CD4-positive, alpha-beta memory T cell (primary cell): ENCODE measurements around the gene HDGFL2. TPM values are rescaled to one million over a fixed set of nuclear protein-coding genes. Genes with fewer than 3 reads are reported as not detected.
A peak's percentile ranks its signal among the peaks of the same experiment; 100 is the strongest.

ENCODE experiments used
- CTCF ChIA-PET: fragments of 350-600 bp; sonication (Branson Sonifier 250); formaldehyde crosslinking; loops from one replicate; lab custom pipeline; 2021; ENCODE audit warnings: inconsistent platforms; ENCODE audit not compliant: partially characterized antibody; lab: Charles Lee
- POLR2A ChIA-PET: fragments of 350-600 bp; sonication (Branson Sonifier 250); formaldehyde crosslinking; loops from one replicate; lab custom pipeline; 2021; ENCODE audit not compliant: partially characterized antibody; lab: Charles Lee
- DNase-seq, 5 donors: peaks; one replicate each; pipeline versions ENCODE4 v3.0.0 to v3.0.0-alpha.2; 2020 to 2022; ENCODE audit warnings: mixed read lengths in 1 of 5
- H3K27ac ChIP-seq: one replicate; pipeline ENCODE4 v1.7.0; 2013; ENCODE audit warnings: low read depth, low read length
- H3K27me3 ChIP-seq: 2 replicates; pipeline ENCODE4 v1.7.0; 2013; ENCODE audit warnings: mild to moderate bottlenecking, low read length, moderate library complexity; ENCODE audit not compliant: insufficient read depth
- H3K36me3 ChIP-seq: 2 replicates; pipeline ENCODE4 v1.7.0; 2013; ENCODE audit warnings: mild to moderate bottlenecking, low read length, moderate library complexity; ENCODE audit not compliant: insufficient read depth
- H3K4me1 ChIP-seq: 2 replicates; pipeline ENCODE4 v1.7.0; 2013; ENCODE audit warnings: mild to moderate bottlenecking, low read length, moderate library complexity; ENCODE audit not compliant: insufficient read depth
- H3K4me3 ChIP-seq, 2 donors: one replicate each; pipeline ENCODE4 v1.7.0; 2013; ENCODE audit warnings: low read length in 2 of 2, mild to moderate bottlenecking in 1 of 2
- H3K9me3 ChIP-seq, 2 donors: one replicate each; pipeline ENCODE4 v1.7.0; 2013; ENCODE audit warnings: low read length in 2 of 2, control low read depth in 1 of 2; ENCODE audit not compliant: control insufficient read depth in 1 of 2
- H3K27ac Mint-ChIP-seq, 7 donors: one replicate each; pipeline ENCODE4 v1.8.0; 2020 to 2021; ENCODE audit warnings: mixed read lengths in 7 of 7, mild to moderate bottlenecking in 6 of 7, inconsistent platforms in 3 of 7, moderate library complexity in 3 of 7
- H3K27me3 Mint-ChIP-seq, 2 donors: one replicate each; pipeline ENCODE4 v1.8.0; 2020 to 2021; ENCODE audit warnings: mixed read lengths in 2 of 2
- H3K36me3 Mint-ChIP-seq, 2 donors: one replicate each; pipeline ENCODE4 v1.8.0; 2020 to 2021; ENCODE audit warnings: mixed read lengths in 2 of 2, inconsistent platforms in 1 of 2, mild to moderate bottlenecking in 1 of 2
- H3K4me1 Mint-ChIP-seq, 4 donors: one replicate each; pipeline ENCODE4 v1.8.0; 2020 to 2021; ENCODE audit warnings: mixed read lengths in 4 of 4, mild to moderate bottlenecking in 1 of 4
- H3K4me3 Mint-ChIP-seq, 8 donors: one replicate each; pipeline ENCODE4 v1.8.0; 2020 to 2021; ENCODE audit warnings: mixed read lengths in 8 of 8, mild to moderate bottlenecking in 7 of 8, moderate library complexity in 6 of 8, inconsistent platforms in 3 of 8
- H3K9me3 Mint-ChIP-seq, 8 donors: one replicate each; pipeline ENCODE4 v1.8.0; 2020 to 2021; ENCODE audit warnings: mixed read lengths in 8 of 8, mild to moderate bottlenecking in 5 of 8, inconsistent platforms in 3 of 8, moderate library complexity in 1 of 8
- intact Hi-C: fragments of 100-400 bp; cut with micrococcal nuclease; formaldehyde crosslinking; loops from one replicate; pipeline ENCODE4 v1.15.1; 2023
- polyA plus RNA-seq, 2 donors: library from polyadenylated mRNA; unstranded; fragments of 300-500 nt; fragmentation: Illumina TruSeq; gene quantifications; one replicate each; pipeline ENCODE4 v1.2.3, GENCODE V29; 2021
- total RNA-seq, 2 experiments: library from RNA; stranded (reverse); gene quantifications; one replicate each; pipeline ENCODE4 v1.2.3, GENCODE V29; 2021

The HDGFL2 gene
- total and polyA plus RNA-seq, 4 experiments from 2014 or later = 3.5 to 39.7 (median 31.3) TPM

GRCh38 chr19:4487572-4487971 lies 15.5 kb downstream of the HDGFL2 start:
- H3K27me3 Mint-ChIP-seq = no peaks in the 10 kb centered on the region
- H3K4me3 Mint-ChIP-seq = no peak overlapping the region
- no peak for DNase-seq
- H3K27ac ChIP-seq = no peak overlapping the region
- intact Hi-C loops = no loop called here
- H3K27ac Mint-ChIP-seq = peak overlapping the region in 1 of 7 donors; percentile 24
- H3K9me3 Mint-ChIP-seq = no peaks in the 10 kb centered on the region
- peaks cover 19 to 28% of the 10 kb centered on the region in 2 donors for H3K36me3 Mint-ChIP-seq
- POLR2A ChIA-PET = no interaction called here
- no peaks in the 10 kb centered on the region for H3K4me1 ChIP-seq
- H3K4me3 ChIP-seq = no peak overlapping the region
- peaks cover 7% of the 10 kb centered on the region for H3K36me3 ChIP-seq
- H3K27me3 ChIP-seq = no peaks in the 10 kb centered on the region
- H3K9me3 ChIP-seq = no peaks in the 10 kb centered on the region
- peaks cover 0 to 4% (median 1%) of the 10 kb centered on the region in 4 donors for H3K4me1 Mint-ChIP-seq
- CTCF ChIA-PET = no interaction called here

DNA sequence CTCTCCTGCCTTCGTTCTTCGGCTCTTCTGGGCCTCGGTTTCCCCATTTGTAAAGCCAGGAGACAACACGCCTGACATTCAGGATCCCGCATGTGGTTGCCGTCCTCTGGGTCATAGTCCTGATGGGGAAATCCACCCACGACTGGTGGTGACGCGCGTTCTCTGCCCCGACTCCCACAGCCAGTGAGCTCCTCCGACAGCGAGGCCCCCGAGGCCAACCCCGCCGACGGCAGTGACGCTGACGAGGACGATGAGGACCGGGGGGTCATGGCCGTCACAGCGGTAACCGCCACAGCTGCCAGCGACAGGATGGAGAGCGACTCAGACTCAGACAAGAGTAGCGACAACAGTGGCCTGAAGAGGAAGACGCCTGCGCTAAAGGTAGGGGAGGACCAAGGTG lies 16.4 kb downstream of the HDGFL2 start:
- ChIA-PET CTCF (no interaction called here), POLR2A (no interaction called here)
- no peaks in the 10 kb centered on the region for H3K9me3 ChIP-seq
- H3K27me3 ChIP-seq = no peaks in the 10 kb centered on the region
- no peak overlapping the region for H3K27ac Mint-ChIP-seq
- no peak overlapping the region for H3K4me3 Mint-ChIP-seq
- intact Hi-C loops = no loop called here
- DNase-seq = no peak
- no peak overlapping the region for H3K4me3 ChIP-seq
- peaks cover 0 to 4% (median 1%) of the 10 kb centered on the region in 4 donors for H3K4me1 Mint-ChIP-seq
- no peaks in the 10 kb centered on the region for H3K27me3 Mint-ChIP-seq
- H3K4me1 ChIP-seq = no peaks in the 10 kb centered on the region
- H3K36me3 ChIP-seq = peaks cover 14% of the 10 kb centered on the region
- no peaks in the 10 kb centered on the region for H3K9me3 Mint-ChIP-seq
- H3K27ac ChIP-seq = no peak overlapping the region
- peaks cover 18 to 26% of the 10 kb centered on the region in 2 donors for H3K36me3 Mint-ChIP-seq

- H3K4me3 ChIP-seq = no peak overlapping the region
- no peaks in the 10 kb centered on the region for H3K4me1 Mint-ChIP-seq
- ChIA-PET POLR2A (interaction anchor here (1.0 kb wide), 1 partner anchor 18 kb away, joined by 3 read pairs; no protein-coding TSS in a partner anchor), CTCF (no interaction called here)
- H3K9me3 Mint-ChIP-seq = no peaks in the 10 kb centered on the region
- no peak overlapping the region for H3K27ac ChIP-seq
- H3K4me3 Mint-ChIP-seq = no peak overlapping the region
- no peaks in the 10 kb centered on the region for H3K27me3 ChIP-seq
- H3K36me3 ChIP-seq = peaks cover 16% of the 10 kb centered on the region
- intact Hi-C loops = no loop called here
- no peaks in the 10 kb centered on the region for H3K9me3 ChIP-seq
- no peak overlapping the region for H3K27ac Mint-ChIP-seq
- H3K27me3 Mint-ChIP-seq = no peaks in the 10 kb centered on the region
- peaks cover 11 to 29% of the 10 kb centered on the region in 2 donors for H3K36me3 Mint-ChIP-seq
- no peaks in the 10 kb centered on the region for H3K4me1 ChIP-seq
- DNase-seq = no peak
These were observed 19.3 kb downstream of the HDGFL2 start for GRCh38 chr19:4491446-4491845.

DNA sequence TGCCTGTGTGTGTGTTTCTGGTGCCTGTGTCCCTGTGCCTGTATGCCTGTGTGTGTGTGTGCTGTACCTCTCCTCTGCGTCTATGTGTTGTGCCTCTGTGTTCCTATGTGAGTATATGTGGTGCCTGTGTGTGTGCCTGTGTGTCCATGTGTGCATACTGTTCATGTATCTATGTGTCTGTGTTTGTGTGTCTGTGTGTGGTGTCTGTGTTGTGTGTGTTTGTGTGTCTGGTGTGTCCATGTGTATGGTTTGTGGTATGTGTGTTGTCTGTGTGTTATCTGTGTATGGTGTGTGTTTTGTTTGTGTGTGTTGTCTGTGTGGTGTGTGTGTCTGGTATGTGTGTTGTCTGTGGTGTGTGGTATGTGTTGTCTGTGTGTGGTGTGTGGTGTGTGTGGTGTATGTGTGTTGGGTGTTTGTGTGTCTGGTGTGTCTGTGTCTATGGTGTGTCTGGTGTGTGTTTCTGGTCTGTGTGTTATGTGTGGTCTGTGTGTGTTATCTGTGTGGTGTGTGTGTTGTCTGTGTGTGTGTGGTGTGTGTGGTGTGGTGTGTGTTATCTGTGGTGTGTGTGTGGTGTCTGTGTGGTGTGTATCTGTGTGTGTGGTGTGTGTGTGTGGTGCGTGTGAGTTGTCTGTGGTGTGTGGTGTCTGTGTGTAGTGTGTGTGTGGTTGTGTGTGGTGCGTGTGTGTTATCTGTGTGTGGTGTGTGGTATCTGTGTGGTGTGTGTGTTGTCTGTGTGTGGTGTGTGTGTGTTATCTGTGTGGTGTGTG lies 20.4 kb downstream of the HDGFL2 start:
- H3K4me1 Mint-ChIP-seq = no peaks in the 10 kb centered on the region
- Histone ChIP-seq H3K27ac (no peak overlapping the region), H3K9me3 (no peaks in the 10 kb centered on the region), H3K36me3 (peaks cover 16% of the 10 kb centered on the region), H3K27me3 (no peaks in the 10 kb centered on the region), H3K4me1 (no peaks in the 10 kb centered on the region), H3K4me3 (no peak overlapping the region)
- H3K4me3 Mint-ChIP-seq = no peak overlapping the region
- no peak for DNase-seq
- H3K27me3 Mint-ChIP-seq = no peaks in the 10 kb centered on the region
- intact Hi-C loops = no loop called here
- POLR2A ChIA-PET = no interaction called here
- no peaks in the 10 kb centered on the region for H3K9me3 Mint-ChIP-seq
- H3K27ac Mint-ChIP-seq = no peak overlapping the region
- peaks cover 8 to 25% of the 10 kb centered on the region in 2 donors for H3K36me3 Mint-ChIP-seq
- CTCF ChIA-PET = no interaction called here

- Mint-ChIP-seq H3K27ac (no peak overlapping the region), H3K36me3 (peaks cover 8 to 25% of the 10 kb centered on the region in 2 donors), H3K4me3 (no peak overlapping the region), H3K4me1 (no peaks in the 10 kb centered on the region), H3K9me3 (no peaks in the 10 kb centered on the region), H3K27me3 (no peaks in the 10 kb centered on the region)
- Histone ChIP-seq H3K4me1 (no peaks in the 10 kb centered on the region), H3K27ac (no peak overlapping the region), H3K9me3 (no peaks in the 10 kb centered on the region), H3K4me3 (no peak overlapping the region), H3K36me3 (peaks cover 18% of the 10 kb centered on the region), H3K27me3 (no peaks in the 10 kb centered on the region)
- ChIA-PET POLR2A (no interaction called here), CTCF (no interaction called here)
- intact Hi-C loops = no loop called here
- DNase-seq = no peak
These were observed 21.2 kb downstream of the HDGFL2 start for GRCh38 chr19:4493104-4493928.

DNA sequence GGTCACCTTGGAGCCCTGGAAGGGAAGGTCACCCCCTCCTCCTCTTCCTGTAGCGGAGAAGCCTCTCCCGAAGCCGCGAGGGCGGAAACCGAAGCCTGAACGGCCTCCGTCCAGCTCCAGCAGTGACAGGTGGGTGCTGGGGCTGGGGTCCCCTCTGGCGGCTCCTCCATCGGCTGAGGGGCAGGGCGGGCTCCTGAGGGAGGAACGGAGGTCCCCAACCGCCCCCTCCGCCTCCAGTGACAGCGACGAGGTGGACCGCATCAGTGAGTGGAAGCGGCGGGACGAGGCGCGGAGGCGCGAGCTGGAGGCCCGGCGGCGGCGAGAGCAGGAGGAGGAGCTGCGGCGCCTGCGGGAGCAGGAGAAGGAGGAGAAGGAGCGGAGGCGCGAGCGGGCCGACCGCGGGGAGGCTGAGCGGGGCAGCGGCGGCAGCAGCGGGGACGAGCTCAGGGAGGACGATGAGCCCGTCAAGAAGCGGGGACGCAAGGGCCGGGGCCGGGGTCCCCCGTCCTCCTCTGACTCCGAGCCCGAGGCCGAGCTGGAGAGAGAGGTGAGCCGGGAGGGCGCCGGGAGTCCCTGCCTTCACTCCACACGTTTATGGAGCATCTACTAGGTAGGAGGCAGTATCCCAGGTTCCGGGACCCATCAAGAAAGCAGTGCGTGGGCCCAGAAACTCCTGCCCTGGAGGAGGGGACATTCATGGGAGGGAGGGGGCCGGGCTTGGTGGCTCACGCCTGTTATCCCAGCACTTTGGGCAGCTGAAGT lies 22.0 kb downstream of the HDGFL2 start:
- H3K27me3 ChIP-seq = no peaks in the 10 kb centered on the region
- no peaks in the 10 kb centered on the region for H3K9me3 Mint-ChIP-seq
- ChIA-PET POLR2A (no interaction called here), CTCF (interaction anchor here (0.6 kb wide), 1 partner anchor 257 kb away, joined by 3 read pairs; no protein-coding TSS in a partner anchor)
- H3K36me3 ChIP-seq = peaks cover 22% of the 10 kb centered on the region
- no peaks in the 10 kb centered on the region for H3K27me3 Mint-ChIP-seq
- H3K4me3 ChIP-seq = no peak overlapping the region
- no peaks in the 10 kb centered on the region for H3K4me1 ChIP-seq
- H3K27ac ChIP-seq = no peak overlapping the region
- no peaks in the 10 kb centered on the region for H3K4me1 Mint-ChIP-seq
- H3K4me3 Mint-ChIP-seq = no peak overlapping the region
- H3K36me3 Mint-ChIP-seq = peaks cover 5 to 25% of the 10 kb centered on the region in 2 donors
- H3K9me3 ChIP-seq = no peaks in the 10 kb centered on the region
- no peak overlapping the region for H3K27ac Mint-ChIP-seq
- no peak for DNase-seq
- intact Hi-C loops = no loop called here

DNA sequence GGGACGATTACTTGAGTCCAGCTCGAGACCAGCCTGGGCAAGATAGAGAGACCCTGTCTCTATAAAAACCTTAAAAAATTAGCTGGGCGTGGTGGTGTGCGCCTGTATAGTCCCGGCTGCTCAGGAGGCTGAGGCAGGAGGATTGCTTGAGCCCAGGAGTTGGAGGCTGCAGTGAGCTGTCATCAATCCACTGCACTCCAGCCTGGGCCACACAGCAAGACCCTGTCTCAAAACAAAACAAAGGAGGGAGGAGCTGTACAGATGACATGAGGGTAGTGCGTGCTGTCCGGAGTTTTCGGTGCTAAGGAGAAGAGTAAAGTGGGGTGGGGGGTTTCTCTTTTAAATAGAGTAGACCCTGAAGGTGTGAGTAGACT lies 22.6 kb downstream of the HDGFL2 start:
- CTCF ChIA-PET = interaction anchor here (0.6 kb wide), 1 partner anchor 256 kb away, joined by 3 read pairs; no protein-coding TSS in a partner anchor

More for the DNA sequence above, 22.6 kb downstream of the HDGFL2 start:
- H3K9me3 Mint-ChIP-seq = no peaks in the 10 kb centered on the region
- no peak for DNase-seq
- Histone ChIP-seq H3K27me3 (no peaks in the 10 kb centered on the region), H3K4me3 (no peak overlapping the region), H3K36me3 (peaks cover 22% of the 10 kb centered on the region), H3K27ac (no peak overlapping the region), H3K9me3 (no peaks in the 10 kb centered on the region), H3K4me1 (no peaks in the 10 kb centered on the region)
- POLR2A ChIA-PET = no interaction called here
- H3K27ac Mint-ChIP-seq = no peak overlapping the region
- no peaks in the 10 kb centered on the region for H3K27me3 Mint-ChIP-seq
- H3K36me3 Mint-ChIP-seq = peaks cover 6 to 24% of the 10 kb centered on the region in 2 donors
- intact Hi-C loops = no loop called here
- no peak overlapping the region for H3K4me3 Mint-ChIP-seq
- no peaks in the 10 kb centered on the region for H3K4me1 Mint-ChIP-seq
